Fibroblast of gingiva (primary cell): ENCODE results near the gene TMX4.
A peak's percentile ranks its signal among the peaks of the same experiment; 100 is the strongest.

Experiments used
- DNase-seq: peaks from one replicate; pipeline ENCODE4 v3.0.0-alpha.2; 2011; ENCODE audit warnings: low read depth

The TMX4 gene

GRCh38 chr20:8018958-8019245, 659 bp downstream of the TMX4 start:
- no peak for DNase-seq

GRCh38 chr20:8012724-8013123, 6.8 kb downstream of the TMX4 start:
- no peak for DNase-seq

- DNase-seq: no peak
Measured at GRCh38 chr20:8008733-8009132, 10.8 kb downstream of the TMX4 start.

GRCh38 chr20:8007490-8007889, 12.1 kb downstream of the TMX4 start:
- DNase-seq: no peak

GRCh38 chr20:8005575-8006366, 13.8 kb downstream of the TMX4 start:
- DNase-seq: no peak

- DNase-seq: no peak
Measured at GRCh38 chr20:8005033-8005432, 14.5 kb downstream of the TMX4 start.

GRCh38 chr20:8002056-8002455, 17.5 kb downstream of the TMX4 start:
- DNase-seq: no peak

- DNase-seq: no peak
Measured at GRCh38 chr20:8000796-8001195, 18.8 kb downstream of the TMX4 start.

GRCh38 chr20:7996898-7997297, 22.7 kb downstream of the TMX4 start:
- no peak for DNase-seq

GRCh38 chr20:7994809-7995208, 24.8 kb downstream of the TMX4 start:
- no peak for DNase-seq

GRCh38 chr20:7993703-7994102, 25.9 kb downstream of the TMX4 start:
- DNase-seq: no peak

GRCh38 chr20:7993238-7993637, 26.3 kb downstream of the TMX4 start:
- DNase-seq: no peak

GRCh38 chr20:7990385-7990784, 29.2 kb downstream of the TMX4 start:
- DNase-seq: no peak

- no peak for DNase-seq
Measured at GRCh38 chr20:7989379-7989778, 30.2 kb downstream of the TMX4 start.

- DNase-seq: no peak
Measured at GRCh38 chr20:7985916-7986315, 33.6 kb downstream of the TMX4 start.

GRCh38 chr20:7984192-7984591, 35.4 kb downstream of the TMX4 start:
- no peak for DNase-seq

- DNase-seq: no peak
Measured at GRCh38 chr20:7981374-7981773, 38.2 kb downstream of the TMX4 start.

- DNase-seq: peak; percentile 40
Measured at GRCh38 chr20:7980332-7981046, 39.1 kb downstream of the TMX4 start.

GRCh38 chr20:7977709-7978108, 41.9 kb downstream of the TMX4 start:
- no peak for DNase-seq

GRCh38 chr20:7975851-7976414, 43.6 kb downstream of the TMX4 start:
- DNase-seq: no peak

GRCh38 chr20:7974785-7975435, 44.7 kb downstream of the TMX4 start:
- DNase-seq: peak; percentile 4

GRCh38 chr20:7971536-7972280, 47.9 kb downstream of the TMX4 start:
- peak; percentile 30 for DNase-seq
